Tibial nerve (tissue), 3 donors: ENCODE results near the gene TEC.

ENCODE experiments used
- POLR2A ChIP-seq, 2 donors: fragments of 450-650 bp; IDR thresholded peaks; one replicate each; pipeline ENCODE4 v1.6.1; 2017; ENCODE audit warnings: antibody characterized with exemption in 2 of 2, mild to moderate bottlenecking in 2 of 2, moderate library complexity in 2 of 2
- TF ChIP-seq, protein P1 (sequence below), 5 experiments: fragments of 200-600 bp in 3 of 5; fragments of 450-650 bp in 2 of 5; sonication (generic) in 3 of 5; IDR thresholded peaks; one replicate each; pipeline ENCODE4 v1.5.1; 2016 to 2019; ENCODE audit warnings: antibody characterized with exemption in 5 of 5, mild to moderate bottlenecking in 3 of 5, moderate library complexity in 2 of 5

DNA sequence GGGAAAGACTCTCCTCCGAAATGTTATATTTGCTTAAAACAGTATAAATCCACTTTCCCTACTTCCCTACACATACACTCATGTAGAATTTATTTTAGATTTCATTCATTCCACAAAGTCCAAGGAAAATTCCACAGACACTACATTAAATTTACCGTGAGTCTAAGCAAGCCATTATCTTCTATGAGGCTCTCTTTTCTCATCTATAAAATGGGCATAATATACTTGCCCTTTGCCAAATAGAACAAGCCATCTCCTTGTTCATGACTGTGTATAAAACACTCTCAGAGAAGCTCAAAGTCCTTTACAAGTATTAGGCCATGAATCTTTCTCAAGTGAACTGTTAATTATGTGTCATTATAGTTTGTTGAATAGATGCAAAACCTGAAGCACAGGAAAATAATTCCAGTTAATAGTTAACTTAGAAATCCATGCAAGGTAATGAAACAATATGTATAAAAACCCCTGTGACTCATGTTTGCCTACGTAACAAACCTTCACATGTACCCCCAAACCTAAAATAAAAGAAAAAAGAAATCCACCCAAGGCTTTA lies 10.7 kb downstream of the TEC start:
- TF ChIP-seq, protein P1, sequence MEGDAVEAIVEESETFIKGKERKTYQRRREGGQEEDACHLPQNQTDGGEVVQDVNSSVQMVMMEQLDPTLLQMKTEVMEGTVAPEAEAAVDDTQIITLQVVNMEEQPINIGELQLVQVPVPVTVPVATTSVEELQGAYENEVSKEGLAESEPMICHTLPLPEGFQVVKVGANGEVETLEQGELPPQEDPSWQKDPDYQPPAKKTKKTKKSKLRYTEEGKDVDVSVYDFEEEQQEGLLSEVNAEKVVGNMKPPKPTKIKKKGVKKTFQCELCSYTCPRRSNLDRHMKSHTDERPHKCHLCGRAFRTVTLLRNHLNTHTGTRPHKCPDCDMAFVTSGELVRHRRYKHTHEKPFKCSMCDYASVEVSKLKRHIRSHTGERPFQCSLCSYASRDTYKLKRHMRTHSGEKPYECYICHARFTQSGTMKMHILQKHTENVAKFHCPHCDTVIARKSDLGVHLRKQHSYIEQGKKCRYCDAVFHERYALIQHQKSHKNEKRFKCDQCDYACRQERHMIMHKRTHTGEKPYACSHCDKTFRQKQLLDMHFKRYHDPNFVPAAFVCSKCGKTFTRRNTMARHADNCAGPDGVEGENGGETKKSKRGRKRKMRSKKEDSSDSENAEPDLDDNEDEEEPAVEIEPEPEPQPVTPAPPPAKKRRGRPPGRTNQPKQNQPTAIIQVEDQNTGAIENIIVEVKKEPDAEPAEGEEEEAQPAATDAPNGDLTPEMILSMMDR (IDR thresholded peaks at IDR 0.05), result no peak
- no peak for TF ChIP-seq POLR2A (IDR thresholded peaks at IDR 0.05)
